Measurements from ENCODE around the gene CR1. TPM values are rescaled to one million over a fixed set of nuclear protein-coding genes. Genes with fewer than 3 reads are reported as not detected.
"Not testable (repeated sequence)": the region's sequence is repeated elsewhere in the genome, so short reads cannot be mapped to it uniquely, and the experiment has no call there.

CR1 gene
- total RNA-seq, 1 donor from 2014 or later, result 2.0 TPM

GRCh38 chr1:207474210-207474609, 21.7 kb upstream of the CR1 start:
- peaks cover 69% of the 10 kb centered on the region for H3K27me3 ChIP-seq (ENCODE audit: low read depth)
- H3K27ac ChIP-seq (replicated peaks), result no peak overlapping the region
- no peaks in the 10 kb centered on the region for H3K36me3 ChIP-seq
- intact Hi-C loops (cut with micrococcal nuclease), result no loop called here
- TF ChIP-seq CTCF (IDR thresholded peaks at IDR 0.05; ENCODE audit: borderline replicate concordance), result no peak
- DNase-seq, result no peak
- no peaks in the 10 kb centered on the region for H3K4me1 ChIP-seq
- H3K4me3 ChIP-seq, result no peak overlapping the region
- no peaks in the 10 kb centered on the region for H3K9me3 ChIP-seq (replicated peaks)

DNA sequence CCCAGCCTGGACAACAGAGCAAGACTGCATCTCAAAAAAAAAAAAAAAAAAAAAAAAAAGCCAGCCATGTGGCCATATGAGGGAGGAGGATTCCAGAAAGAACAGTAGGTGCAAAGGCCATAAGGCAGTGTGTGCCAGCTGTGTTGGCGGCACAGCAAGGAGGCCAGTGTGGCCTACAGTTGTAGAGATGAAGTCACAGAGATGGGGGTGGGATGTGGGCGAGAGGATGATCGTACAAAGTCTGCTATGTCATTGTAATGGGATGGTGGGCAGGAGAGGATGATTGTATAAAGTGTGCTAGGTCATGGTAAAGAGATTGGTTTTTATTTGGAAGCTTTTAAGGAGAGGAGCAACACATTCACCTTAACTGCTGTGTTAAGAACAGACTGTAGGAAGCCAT, 9.8 kb upstream of the CR1 start:
- intact Hi-C loops (cut with micrococcal nuclease), result no loop called here
- Histone ChIP-seq H3K27me3 (ENCODE audit: low read depth) (peaks cover 63% of the 10 kb centered on the region), H3K27ac (replicated peaks) (no peak overlapping the region), H3K36me3 (no peaks in the 10 kb centered on the region), H3K9me3 (replicated peaks) (no peaks in the 10 kb centered on the region), H3K4me3 (no peak overlapping the region), H3K4me1 (no peaks in the 10 kb centered on the region)
- TF ChIP-seq CTCF (IDR thresholded peaks at IDR 0.05; ENCODE audit: borderline replicate concordance), result no peak
- DNase-seq, result no peak

DNA sequence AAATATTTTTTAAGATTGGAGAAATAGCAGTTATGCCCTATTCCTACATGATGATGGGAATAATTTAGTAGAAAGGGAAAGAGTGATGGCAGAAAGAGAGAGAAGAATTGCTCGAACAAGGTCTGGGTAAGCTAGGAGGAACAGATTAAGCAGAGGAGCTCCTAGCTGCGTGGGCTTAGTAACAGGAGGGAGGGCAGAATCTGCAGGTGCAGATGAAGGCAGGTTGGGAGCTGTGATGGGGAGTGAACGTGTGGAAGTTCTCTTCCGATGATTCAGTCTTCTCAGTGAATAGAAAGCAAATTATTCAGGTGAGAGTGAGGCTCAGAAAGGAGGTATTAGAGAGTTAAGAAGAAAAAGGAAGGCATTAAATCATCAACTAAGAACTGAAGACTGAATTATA, 8.3 kb upstream of the CR1 start:
- TF ChIP-seq CTCF (IDR thresholded peaks at IDR 0.05; ENCODE audit: borderline replicate concordance), result no peak
- H3K27me3 ChIP-seq (ENCODE audit: low read depth), result peaks cover 68% of the 10 kb centered on the region
- H3K36me3 ChIP-seq, result no peaks in the 10 kb centered on the region
- no peaks in the 10 kb centered on the region for H3K9me3 ChIP-seq (replicated peaks)
- intact Hi-C loops (cut with micrococcal nuclease), result no loop called here
- no peak for DNase-seq
- no peak overlapping the region for H3K27ac ChIP-seq (replicated peaks)
- H3K4me1 ChIP-seq, result no peaks in the 10 kb centered on the region
- H3K4me3 ChIP-seq, result no peak overlapping the region

DNA sequence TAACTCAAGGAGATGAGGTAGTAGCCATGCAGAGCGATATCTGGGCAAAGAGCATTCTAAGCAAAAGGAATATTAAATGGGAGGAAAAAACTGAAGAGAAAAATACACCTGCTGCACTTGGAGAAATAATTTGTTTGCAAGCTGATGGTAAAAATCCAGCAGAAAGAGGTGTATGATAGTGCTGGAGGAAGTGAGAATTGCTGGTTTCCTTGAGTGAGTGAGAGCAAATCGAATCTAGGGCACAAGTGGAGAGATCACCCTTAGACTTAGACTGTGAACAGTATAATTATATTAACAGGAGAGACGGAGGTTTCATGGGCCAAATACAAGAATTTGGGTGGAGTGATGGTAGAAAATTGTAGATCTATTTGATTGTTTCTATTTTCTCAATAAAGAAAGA, 2.7 kb upstream of the CR1 start:
- intact Hi-C loops (cut with micrococcal nuclease), result no loop called here
- Histone ChIP-seq H3K4me1 (peaks cover 12% of the 10 kb centered on the region), H3K36me3 (no peaks in the 10 kb centered on the region), H3K27me3 (ENCODE audit: low read depth) (peaks cover 98% of the 10 kb centered on the region), H3K4me3 (no peak overlapping the region), H3K27ac (replicated peaks) (no peak overlapping the region), H3K9me3 (replicated peaks) (no peaks in the 10 kb centered on the region)
- no peak for TF ChIP-seq CTCF (IDR thresholded peaks at IDR 0.05; ENCODE audit: borderline replicate concordance)
- DNase-seq, result no peak

GRCh38 chr1:207494171-207494570, 1.8 kb upstream of the CR1 start:
- no peak overlapping the region for H3K4me3 ChIP-seq
- H3K27ac ChIP-seq (replicated peaks), result no peak overlapping the region
- TF ChIP-seq CTCF (IDR thresholded peaks at IDR 0.05; ENCODE audit: borderline replicate concordance), result no peak
- no peak for DNase-seq
- H3K4me1 ChIP-seq, result peaks cover 12% of the 10 kb centered on the region
- peaks cover 98% of the 10 kb centered on the region for H3K27me3 ChIP-seq (ENCODE audit: low read depth)
- no peaks in the 10 kb centered on the region for H3K9me3 ChIP-seq (replicated peaks)
- intact Hi-C loops (cut with micrococcal nuclease), result no loop called here
- H3K36me3 ChIP-seq, result no peaks in the 10 kb centered on the region

- H3K36me3 ChIP-seq; intact Hi-C loops (cut with micrococcal nuclease); H3K27ac ChIP-seq (replicated peaks); DNase-seq; H3K9me3 ChIP-seq (replicated peaks): not testable (repeated sequence)
- Histone ChIP-seq H3K4me3 (peak overlapping the region; percentile 61), H3K4me1 (peaks cover 12% of the 10 kb centered on the region), H3K27me3 (ENCODE audit: low read depth) (peaks cover 100% of the 10 kb centered on the region)
Observed at GRCh38 chr1:207495281-207495680, 676 bp upstream of the CR1 start.

Data from left ventricle myocardium inferior (tissue), 1 donor.